NCI-H187 treated with DMSO at 0.1 percent for 48 hours (cell line): Measurements from ENCODE around the gene SELENOI.
"Not testable (repeated sequence)": the region's sequence is repeated elsewhere in the genome, so short reads cannot be mapped to it uniquely, and the experiment has no call there.

Source experiments
- DNase-seq: peaks from one replicate; lab custom pipeline; 2025; lab: John Stamatoyannopoulos, UW

SELENOI gene, protein sequence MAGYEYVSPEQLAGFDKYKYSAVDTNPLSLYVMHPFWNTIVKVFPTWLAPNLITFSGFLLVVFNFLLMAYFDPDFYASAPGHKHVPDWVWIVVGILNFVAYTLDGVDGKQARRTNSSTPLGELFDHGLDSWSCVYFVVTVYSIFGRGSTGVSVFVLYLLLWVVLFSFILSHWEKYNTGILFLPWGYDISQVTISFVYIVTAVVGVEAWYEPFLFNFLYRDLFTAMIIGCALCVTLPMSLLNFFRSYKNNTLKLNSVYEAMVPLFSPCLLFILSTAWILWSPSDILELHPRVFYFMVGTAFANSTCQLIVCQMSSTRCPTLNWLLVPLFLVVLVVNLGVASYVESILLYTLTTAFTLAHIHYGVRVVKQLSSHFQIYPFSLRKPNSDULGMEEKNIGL

DNA sequence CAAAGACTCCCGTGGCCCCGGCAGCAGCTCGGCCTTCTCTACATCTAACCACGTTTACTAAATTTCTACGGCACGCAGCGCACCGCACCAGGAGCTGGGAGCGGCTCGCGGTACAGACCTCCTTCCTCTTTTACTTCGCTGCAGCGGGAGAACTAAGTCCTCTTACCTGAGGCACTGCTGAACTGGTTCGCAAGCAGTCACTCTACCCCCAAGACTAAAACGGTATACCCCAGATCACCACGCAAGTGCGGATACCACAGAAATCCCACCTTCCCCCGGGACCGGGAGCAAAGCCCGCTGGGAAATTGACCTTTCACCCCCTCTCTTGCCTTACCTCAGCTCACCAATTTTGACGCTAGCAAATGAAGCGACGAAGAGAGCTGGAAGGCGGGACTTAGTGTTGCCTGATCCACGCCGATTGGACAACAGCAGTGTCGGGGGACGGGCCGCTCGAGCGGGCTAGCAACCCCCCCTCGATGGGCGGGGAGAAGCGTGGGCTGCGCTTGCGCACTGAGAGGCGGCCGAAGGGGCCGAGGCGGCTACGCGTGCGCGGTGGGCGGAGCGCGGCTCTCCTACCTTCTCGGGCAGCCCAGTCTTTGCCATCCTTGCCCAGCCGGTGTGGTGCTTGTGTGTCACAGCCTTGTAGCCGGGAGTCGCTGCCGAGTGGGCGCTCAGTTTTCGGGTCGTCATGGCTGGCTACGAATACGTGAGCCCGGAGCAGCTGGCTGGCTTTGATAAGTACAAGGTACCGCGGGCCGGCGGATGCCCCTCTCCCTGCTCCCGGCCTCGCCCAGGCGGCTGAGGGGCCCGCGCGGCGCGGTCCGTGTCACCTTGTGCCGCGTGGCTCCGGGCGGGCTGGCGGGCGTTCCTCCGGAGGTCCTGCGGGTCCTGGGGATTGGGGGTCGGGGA lies at the start of gene SELENOI:
Gene SELENOI, plus strand, starts transcription at position 599 of the 909 bp plus-strand sequence. Its CDS starts 90 bp downstream, at position 689.
- peak; percentile 99 for DNase-seq

DNA sequence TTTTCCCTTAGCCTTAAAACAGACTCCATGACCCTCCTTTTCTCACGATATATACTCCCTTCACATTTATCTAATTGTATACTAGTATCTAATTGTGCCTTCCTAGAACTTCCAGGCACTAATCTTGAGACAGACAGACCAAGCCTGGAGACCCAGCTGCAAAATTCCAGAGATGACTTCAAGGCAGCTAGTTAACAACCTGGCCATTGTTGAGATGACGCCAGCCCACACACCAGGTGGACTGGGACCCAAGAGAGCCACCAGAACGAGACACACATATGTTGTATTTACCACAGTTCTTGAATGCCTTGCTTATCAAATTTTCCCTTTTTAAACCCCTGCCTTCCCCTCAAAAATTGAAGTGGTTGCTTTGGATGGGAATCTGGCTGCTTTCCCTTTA lies 48.9 kb upstream of the SELENOI start:
- no peak for DNase-seq

DNA sequence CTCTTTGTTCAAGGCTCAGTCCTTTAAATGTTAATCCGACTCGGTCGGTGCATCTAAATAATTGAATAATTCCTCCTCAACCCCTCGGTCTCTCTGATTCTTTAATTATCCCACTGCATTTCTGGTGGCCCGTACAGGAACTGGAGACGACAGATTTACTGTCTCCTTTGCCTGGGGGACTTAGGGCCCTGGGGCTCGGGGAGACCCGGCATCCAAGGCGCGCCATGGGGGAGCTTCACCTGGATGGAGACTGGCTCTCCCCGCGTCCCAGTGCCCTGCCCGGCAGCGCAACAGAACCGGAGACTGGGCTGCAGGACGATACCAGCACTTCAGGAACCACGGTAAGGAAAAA lies 47.7 kb upstream of the SELENOI start:
- DNase-seq: no peak

DNA sequence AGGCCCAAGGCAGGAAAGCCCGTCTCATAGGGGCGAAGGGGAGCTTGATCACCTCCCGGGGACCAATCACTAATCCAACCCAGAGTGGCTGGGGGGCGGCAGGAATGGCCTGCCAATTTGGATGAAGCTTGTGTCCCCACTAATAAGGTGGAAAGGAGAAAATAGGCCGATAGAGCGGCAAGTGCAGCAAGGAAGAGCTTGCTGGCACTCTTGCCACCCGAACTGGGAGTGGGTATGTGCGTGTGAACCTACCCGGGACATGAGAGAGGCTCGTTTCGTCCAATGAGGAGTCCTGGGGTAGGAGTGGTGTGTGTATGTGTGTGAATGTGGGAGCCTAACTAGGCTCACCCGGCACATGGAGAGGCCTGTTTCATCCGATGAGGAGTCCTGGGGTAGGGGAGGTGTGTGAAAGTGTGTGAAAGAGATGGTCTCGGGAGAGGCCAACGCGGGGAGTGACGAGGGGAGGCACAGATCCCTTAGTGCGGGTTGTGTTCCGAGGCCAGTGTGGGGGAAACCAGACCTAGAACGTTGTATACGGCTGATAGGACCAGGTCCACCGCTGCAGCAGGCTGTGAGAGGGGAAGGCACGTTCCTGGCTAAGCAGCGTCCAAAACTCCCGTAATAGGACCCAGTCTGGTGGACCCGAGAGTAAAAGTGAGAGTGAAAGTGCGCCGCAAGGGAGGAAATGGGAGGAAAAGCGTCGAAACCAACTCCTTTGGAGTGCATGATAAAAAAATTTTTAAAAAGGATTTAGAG lies 47.1 kb upstream of the SELENOI start:
- DNase-seq: no peak

DNA sequence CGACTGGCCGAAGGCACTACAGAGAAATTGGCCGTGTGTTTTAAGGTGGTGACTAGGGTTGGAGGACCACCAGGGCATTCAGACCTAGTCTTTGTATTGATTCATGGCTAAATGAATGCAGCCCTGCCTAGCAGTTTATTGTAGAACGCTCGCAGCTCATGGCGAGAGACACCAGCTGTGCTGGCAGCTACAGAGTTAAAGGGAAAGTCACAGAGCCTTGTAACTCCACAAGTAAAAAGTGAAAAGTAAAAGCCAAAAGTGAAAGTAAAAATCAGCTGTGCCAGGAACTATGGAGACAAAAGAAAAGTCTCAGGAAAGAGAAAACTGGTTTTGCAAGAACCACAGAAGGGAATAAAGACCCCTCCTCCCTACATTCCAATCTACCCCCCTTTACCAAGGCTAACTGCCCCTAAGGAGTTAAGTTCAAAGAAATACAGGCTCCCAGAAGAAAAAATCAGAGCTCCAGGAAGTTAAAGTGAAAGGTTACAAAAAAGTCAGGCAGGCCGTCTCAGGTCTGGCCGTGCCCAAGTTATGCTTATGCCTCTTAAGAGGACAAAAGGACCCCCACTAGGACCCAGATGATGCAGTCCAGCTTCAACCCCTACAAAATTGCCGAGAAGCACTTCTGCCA lies 46.4 kb upstream of the SELENOI start:
- DNase-seq: no peak

DNA sequence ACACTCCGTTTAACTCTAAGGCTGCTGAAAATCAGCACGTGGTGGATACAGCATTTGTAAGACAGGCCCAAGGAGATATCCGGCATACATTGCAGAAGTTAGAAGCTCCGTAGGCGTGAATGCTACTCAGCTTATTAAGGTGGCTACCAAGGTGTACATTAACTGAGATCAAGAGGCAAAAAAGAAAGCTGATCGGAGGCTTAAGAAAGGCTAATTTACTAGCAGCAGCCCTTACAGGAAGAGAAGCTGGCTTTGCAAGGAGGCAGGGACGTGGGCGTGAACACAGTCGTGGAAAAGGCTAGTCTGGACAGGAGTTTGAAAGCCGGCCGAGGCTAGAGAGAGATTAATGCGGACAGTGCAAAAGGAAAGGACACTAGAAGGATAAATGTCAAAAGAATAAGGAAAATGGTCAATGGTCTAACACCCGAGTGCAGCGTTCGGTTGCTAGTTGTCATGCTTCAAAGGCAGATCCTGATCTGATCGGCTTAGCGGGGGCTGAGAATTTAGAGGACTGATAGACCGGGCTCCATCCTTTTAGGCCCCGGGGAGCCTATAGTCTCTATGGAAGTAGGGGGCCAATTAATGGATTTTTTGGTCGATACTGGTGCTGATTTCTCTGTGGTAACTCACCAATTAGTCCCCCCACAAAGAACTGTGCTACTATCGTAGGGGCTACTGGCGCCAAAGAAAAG lies 45.6 kb upstream of the SELENOI start:
- no peak for DNase-seq

DNA sequence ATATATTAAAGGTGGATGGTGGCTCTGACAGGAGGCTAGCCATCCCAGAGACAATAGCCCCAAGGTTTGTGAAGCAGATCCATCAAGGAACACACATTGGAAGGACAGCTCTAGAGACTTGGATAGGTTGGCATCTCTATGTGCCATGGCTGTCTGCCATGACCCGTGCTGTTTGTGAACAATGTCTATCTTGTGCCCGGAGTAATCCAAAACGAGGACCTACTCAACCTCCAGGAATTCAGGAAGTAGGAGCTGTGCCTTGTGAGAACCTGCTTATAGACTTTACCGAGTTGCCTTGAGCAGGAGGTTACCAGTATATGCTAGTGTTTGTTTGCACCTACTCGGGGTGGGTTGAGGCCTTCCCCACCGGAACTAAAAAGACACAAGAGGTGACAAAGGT lies 43.1 kb upstream of the SELENOI start:
- DNase-seq: no peak

DNA sequence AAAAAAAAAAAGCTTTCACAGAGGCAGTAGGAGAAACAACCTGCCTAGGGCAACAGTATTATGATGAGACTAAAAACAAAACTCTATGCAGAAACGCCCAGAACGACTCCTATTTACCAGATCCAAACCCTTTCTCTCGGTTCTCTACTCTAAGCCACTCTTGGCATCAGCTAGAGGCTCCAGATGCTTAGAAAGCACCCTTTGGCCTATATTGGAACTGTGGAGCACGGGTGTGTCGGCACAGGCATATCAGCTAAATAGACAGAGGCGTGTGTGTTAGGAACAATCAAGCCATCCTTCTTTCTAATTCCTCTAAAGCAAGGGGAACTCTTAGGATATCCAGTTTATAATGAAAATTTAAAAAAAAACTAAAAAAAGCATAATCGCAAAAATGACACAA lies 40.8 kb upstream of the SELENOI start:
- not testable (repeated sequence) for DNase-seq

DNA sequence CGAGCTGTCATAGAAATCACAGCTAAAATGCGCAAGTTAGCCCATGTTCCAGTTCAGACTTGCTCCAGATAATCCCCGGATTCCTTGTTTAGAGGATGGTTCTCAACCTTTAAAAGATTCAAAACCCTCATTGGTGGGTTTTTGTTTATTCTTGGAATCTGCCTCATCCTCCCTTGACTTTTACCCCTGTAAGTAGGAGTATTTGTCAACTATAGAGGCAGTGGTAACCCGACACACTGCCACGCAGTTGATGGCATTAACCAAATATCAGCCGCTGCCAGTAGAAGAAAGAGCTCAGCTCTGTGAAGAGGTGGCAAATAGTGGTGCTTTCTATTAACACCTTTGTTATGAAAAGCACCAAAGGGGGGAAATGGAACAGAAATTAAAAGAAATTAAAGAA lies 40.4 kb upstream of the SELENOI start:
- no peak for DNase-seq

DNA sequence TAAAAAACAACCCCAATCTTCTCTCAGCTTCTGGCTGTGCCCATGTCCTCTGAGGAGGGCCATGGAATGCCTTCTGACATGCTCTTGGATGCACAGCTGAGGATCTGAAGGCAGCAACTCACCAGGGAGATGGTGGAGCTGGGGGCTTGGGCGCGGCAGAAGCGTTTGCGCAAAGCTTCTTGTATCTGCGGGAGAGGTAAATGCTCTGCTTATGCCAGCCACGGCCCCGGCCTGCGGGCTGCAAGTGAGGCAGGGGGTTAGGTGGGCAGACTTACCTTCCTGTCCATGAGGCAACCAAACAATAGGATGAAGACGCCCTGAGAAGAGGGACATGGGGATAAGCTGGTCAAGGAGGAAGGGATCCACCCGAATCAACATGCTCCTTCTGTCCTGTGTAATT lies 36.0 kb upstream of the SELENOI start:
- DNase-seq: no peak

DNA sequence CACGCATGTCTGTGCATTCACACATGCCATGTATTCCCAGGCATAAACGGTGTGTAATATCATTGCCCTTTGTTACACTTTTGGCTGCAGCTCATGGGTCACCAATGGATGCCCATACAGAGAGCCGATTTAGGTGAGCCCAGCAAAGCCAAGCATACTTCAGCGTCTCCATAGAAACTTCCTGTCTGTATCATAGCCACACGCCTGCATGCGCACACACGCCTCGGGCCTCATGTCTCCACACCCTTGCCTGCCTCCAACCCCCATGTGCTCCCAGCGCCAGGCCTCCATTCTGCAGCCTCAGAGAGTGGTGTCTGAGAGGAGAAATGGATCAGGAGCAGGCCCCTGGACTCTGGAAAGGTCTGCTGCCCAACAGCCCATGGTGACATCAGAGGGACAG lies 33.5 kb upstream of the SELENOI start:
- no peak for DNase-seq

DNA sequence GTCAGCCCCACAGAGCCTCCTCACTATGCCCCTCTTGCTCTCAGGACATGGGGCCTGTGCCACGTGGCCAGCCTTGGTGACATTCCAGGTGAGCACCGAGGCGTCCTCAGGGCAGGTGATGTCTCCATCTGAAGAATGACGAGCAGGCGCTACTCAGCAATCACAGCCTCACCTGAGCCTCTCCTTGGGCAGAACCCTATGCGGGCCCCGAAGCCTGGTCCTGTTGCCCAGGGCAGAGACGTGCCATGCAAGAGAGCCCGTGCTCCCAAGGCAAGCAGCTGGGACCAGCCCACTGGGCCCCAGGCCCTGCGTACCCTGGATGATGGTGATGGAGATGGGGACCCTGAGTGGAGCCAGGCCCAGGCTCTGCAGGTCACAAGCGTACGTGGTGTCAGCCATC lies 32.5 kb upstream of the SELENOI start:
- DNase-seq: no peak

DNA sequence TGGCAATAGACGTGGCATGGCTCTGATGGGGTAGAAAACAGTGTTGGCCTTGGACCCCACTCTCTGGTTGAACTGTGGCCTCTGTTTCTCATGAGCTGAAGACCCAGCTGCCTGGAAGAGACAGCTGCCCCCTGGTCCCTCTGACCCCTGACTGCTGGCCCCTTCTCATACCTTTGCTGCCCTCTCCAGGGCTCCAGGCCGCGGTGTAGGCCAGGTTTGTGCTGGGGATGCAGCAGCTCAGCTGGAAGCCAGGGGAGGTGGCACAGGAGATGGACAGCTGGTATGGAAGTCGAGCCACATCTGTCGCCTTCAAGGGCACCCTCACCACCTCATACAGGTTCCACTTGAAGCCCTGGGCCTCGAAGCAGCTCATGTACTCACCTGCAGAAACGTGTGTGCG lies 31.7 kb upstream of the SELENOI start:
- DNase-seq: no peak

DNA sequence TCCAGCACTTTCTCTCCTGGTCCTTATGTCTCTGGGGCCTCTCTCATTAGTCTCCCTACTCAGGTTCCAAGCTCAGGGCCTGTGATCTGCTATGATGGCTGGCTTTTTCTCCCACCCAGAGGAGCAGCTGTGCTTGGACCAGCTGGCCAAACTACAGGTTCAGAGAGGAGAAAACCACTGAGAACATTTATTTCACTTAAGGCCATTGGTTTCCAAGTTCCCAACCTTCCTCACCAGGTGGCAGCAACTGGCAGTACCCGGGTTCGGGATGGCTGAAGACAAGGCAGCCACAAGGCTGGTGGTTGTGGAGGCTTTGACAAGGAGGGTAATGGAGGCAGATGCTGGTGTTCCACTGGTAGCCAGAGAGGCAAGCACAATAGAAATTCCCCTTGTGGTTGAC lies 29.9 kb upstream of the SELENOI start:
- DNase-seq: no peak

DNA sequence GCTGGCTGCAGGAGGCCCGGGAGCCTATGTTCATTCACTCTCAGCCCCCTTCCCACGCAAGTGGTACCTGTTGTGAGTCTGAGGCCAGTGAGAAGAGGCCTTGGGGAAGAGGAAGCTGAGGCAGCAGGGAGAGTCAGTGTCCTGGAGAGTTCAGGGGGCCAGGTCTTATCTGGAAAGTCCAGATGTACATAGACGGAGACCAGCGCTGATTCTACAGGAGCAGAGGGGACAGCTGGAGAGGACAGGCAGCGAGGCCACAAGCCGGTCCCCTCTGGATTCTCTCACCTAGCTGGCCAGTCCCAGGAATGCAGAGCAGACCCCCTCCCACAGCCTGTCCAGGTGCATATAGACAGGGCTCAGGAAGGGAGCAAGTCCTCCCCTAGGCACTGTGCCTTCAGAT lies 29.1 kb upstream of the SELENOI start:
- no peak for DNase-seq

DNA sequence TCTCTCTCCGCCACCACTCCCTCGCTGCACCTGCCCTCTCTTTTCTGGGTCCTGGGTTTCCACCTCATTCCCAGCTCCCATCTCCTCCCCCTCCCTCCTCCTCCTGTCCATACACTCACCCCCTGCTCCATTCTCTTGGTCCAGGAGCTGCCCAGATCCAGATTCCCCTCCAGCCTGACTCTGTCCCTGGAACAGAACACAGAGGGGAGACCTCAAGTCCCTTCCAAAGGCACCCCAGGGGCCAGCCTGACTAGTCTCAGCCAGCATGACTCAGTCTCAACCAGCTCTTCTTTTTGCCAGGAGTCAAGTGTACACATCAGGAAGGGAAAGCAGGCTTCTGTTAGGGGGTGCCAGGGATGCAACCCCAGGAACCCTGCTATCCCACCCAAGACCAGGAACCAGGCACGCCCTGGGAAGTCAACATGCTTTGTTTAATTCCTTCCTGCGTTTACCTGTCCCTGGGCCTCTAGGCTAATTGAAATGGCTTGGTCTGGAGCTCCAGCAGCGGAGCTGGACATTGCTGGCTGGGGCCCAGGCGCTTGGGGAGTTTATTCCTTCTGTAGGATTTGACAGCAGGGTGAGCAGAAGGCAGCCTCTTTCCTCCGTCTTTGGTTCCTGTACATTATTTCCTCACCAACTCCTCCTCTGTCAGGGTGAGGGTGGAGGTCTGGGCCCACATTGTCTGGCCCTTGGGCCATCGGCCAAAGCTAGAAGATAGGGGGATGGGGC lies 28.4 kb upstream of the SELENOI start:
- no peak for DNase-seq

DNA sequence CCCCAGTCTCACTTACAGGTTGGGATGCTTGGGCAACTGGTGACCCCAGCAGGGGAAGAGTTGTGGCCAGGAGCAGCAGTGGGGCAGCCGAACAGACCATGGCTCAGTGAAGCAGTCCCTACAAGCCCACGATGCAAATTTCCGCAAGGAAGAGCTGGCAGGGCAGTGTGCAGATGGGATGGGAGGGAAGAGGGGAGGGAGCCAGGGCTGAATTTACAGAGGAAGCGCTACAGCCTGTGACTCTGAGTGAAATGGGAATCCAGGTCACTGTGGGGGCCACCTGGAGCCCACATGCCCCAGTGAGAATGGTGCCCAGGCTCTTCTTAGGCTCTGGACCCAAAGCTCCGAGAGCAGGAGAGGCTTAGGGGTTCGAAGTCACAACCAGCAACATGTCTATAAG lies 27.0 kb upstream of the SELENOI start:
- DNase-seq: no peak

DNA sequence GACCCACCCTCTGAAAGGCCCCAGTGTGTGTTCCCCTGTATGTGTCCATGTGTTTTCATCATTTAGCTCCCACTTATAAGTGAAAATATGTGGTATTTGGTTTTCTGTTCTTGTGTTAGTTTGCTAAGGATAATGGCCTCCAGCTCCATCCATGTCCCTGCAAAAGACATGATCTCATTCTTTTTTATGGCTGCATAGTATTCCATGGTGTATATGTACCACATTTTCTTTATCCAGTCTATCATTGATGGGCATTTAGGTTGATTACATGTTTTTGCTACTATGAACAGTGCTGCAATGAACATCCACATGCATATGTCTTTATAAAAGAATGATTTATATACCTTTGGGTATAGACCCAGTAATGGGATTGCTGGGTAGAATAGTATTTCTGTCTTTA lies 21.5 kb upstream of the SELENOI start:
- not testable (repeated sequence) for DNase-seq

DNA sequence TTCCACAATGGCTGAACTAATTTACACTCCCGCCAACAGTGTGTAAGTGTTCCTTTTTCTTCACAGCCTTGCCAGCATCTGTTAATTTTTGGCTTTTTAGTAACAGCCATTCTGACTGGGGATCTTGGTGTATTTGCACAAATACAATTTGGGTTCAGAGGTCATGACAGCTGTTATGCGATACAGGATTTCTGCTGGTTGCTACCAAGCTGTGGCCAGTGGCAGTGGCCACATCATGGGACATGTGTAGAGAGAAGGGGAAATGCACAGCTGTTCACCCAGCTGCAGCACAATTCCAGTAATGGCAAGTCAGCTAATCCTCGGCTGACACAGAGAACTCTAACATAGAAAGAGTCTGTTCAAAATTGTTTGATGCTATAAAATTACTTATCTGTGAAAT lies 21.0 kb upstream of the SELENOI start:
- DNase-seq: no peak

DNA sequence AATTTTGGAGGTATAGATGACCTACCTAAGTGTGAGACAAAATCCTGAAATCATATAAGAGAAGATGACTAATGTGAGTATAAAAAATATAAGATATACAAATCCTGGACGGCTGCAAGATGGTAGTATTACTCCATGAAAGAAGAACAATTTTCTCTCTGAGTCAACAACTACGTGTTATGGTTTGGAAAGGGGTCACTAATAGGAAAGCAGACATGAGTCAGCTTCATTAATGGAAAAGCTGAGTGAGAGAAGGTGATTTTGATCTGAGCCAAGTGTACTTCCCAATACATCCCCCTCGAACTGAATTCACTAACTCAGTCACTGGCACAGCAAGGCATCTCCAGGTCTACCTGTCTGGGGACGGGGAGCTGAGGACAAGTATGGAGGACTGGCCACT lies 20.1 kb upstream of the SELENOI start:
- no peak for DNase-seq

DNA sequence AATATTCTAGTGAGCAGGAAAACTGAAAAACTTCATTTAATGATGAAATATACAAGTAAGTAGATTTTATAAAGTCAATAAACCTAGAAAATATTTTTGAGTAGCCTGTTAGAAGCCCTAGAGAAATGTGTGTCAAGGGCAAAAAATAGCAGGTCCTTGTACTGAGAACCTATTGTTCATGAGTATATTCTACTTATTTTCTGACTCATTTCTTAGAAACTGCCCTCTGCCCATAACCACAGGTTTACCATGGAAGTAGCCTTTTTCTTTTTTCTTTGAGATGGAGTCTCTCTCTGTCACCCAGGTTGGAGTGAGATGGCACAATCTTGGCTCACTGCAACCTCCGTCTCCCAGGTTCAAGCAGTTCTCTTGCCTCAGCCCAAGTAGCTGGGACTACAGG lies 19.4 kb upstream of the SELENOI start:
- no peak for DNase-seq
